Loucy (cell line): Measurements from ENCODE around the gene CDHR1.

Experiments used
- CTCF ChIP-seq: fragments of 200-600 bp; sonication (generic); conservative IDR thresholded peaks from 2 replicates; pipeline ENCODE4 v1.5.1; 2014; ENCODE audit warnings: mild to moderate bottlenecking, antibody characterized with exemption, low read length
- EZH2phosphoT487 ChIP-seq: fragments of 200-600 bp; IDR thresholded peaks from 2 replicates; pipeline ENCODE4 v1.6.1; 2018; ENCODE audit warnings: antibody characterized with exemption, mild to moderate bottlenecking, moderate library complexity, borderline replicate concordance

GRCh38 chr10:84202349-84202748 is 8.0 kb downstream of the CDHR1 start:
- TF ChIP-seq CTCF (no peak), EZH2phosphoT487 (no peak)
